HG03565 (cell line): ENCODE measurements around the gene HSD11B1L.

Source experiments
- ATAC-seq: cut with Tn5 transposase; IDR thresholded peaks from one replicate; pipeline ENCODE4 v1.9.1; 2021; ENCODE audit warnings: mild to moderate bottlenecking, moderate library complexity; ENCODE audit not compliant: unreplicated experiment

The HSD11B1L gene

GRCh38 chr19:5680437-5681368 lies at the start of gene HSD11B1L, which contains the start of gene MICOS13:
HSD11B1L (plus strand) TSS chr19:5681027; CDS start chr19:5684833, 3,806 bp downstream.
MICOS13 (minus strand) TSS chr19:5680516; CDS start chr19:5680486, 30 bp downstream.
- ATAC-seq: peak; percentile 71

DNA sequence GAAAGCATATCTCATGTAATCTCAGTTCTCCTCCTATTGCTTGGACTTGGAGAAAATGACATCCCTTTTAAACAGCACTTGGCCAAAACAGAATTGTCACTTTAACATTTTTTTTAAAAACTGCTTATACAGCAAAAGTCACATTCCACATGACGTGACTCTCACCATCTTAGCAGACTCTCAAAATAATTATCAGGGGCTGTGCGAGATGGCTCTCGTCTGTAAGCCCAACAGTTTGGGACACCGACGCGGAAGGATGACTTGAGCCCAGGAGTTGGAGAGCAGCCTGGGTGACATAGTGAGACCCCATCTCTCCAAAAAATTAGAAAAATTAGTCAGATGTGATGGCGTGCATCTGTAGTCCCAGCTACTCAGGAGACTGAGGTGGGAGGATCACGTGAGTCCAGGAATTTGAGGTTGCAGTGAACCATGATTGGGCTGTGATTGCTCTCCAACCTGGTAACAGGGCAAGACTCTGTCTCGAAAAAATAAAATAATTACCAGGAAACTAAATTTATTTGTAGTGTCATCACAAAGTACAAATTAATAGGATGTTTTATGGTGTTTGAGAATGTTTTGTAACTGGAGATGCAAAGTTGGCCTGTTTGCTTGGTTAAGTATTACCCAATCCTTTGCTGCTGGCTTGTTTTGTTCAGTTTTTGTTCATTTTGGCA lies 49.1 kb upstream of the HSD11B1L start:
- ATAC-seq: no peak

GRCh38 chr19:5632241-5632612 lies 48.6 kb upstream of the HSD11B1L start:
- ATAC-seq: no peak

DNA sequence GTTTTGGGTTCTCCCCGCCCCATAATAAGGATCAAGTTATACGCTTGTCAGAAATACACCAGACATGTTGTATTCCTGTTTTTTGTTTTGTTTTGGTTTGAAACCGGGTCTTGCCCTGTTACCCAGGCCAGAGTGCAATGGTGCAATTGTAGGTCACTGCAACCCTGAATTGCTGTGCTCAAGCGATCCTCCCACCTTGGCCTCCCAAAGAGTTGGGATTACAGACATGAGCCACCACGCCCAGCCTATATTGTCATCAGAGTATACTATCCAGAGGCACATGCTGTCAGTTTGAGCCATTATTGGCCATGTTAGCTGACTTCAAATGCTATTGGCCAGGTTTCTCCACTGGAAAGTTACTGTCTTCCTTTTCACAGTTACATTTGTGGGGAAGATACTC lies 48.2 kb upstream of the HSD11B1L start:
- no peak for ATAC-seq

- ATAC-seq: no peak
These were observed 45.4 kb upstream of the HSD11B1L start for GRCh38 chr19:5635427-5635826.

DNA sequence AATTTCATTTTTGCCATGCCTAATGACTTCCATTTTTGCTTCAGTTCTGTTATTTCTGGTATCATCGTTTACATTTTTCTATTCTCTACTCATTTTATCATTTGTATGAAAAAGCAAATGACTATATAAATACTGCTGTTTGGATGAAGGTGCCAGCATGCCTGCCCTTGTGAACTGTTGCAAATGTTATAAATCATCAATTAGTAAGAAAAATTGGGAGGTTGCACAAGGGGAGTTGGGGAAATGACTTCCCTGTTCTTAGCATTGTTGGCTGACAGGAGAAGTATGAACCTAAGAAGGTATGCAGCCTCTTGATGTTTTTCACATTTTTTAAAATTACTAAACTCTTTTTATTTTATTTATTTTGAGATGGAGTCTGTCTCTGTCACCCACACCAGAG lies 42.9 kb upstream of the HSD11B1L start:
- no peak for ATAC-seq

DNA sequence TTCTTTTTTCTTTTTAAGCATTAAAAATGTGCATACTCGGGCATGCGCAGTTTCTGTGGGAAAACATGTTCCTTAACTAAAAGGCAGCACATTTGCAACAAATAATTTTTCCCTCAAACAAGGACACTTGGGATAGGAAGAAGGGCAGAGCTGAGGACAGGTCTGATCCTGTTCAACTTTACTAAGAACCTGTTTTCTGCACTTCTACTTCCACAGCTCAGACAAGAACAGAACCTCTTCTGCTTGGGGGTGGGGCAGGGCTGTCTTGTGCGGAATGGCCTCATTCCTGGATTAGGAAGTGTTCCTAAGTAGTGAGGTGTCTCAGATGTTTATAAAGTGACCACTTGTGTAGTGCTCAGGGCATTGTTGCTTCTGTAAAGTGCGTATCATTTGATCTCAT lies 39.7 kb upstream of the HSD11B1L start:
- no peak for ATAC-seq

DNA sequence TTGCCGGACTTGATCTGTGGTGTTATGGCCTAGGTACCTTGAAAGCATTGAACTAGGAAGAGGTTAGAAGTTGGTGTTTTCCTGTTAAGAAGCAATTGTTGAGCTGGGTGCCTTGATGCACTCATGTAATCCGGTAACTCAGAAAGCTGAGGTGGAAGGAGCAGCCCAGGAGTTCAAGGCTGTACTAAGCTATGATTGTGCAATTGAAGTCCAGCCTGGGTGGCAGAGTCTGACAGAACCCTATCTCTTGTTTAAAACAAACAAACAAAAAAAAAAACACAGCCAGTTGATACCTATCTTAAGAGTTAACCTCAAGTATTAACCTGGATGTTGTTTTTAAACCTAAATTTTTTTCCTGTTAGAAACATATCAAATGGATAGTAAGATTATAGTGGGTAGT lies 38.6 kb upstream of the HSD11B1L start:
- ATAC-seq: no peak

DNA sequence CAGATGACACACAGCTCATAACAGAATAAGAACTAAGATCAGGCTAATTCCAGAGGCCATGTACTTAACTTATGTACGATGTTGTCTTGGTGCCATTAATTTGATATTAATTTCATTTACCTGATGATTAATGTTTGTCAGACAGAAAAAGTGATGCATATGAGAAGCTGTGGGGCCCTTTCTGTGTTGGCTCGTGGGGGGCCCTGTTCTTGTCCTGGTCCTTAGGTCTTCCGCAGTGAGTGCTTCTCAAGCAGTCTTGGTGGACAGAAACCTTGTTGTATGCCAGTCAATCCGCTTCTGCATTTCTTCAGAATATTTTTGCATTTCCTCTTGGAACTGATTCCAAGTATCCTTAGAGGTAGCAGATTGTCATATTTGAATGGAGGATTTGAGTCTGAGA lies 37.8 kb upstream of the HSD11B1L start:
- no peak for ATAC-seq

GRCh38 chr19:5644037-5644436 lies 36.8 kb upstream of the HSD11B1L start:
- no peak for ATAC-seq

GRCh38 chr19:5645409-5645808 lies 35.4 kb upstream of the HSD11B1L start:
- no peak for ATAC-seq

GRCh38 chr19:5646703-5647102 lies 34.1 kb upstream of the HSD11B1L start:
- ATAC-seq: no peak

DNA sequence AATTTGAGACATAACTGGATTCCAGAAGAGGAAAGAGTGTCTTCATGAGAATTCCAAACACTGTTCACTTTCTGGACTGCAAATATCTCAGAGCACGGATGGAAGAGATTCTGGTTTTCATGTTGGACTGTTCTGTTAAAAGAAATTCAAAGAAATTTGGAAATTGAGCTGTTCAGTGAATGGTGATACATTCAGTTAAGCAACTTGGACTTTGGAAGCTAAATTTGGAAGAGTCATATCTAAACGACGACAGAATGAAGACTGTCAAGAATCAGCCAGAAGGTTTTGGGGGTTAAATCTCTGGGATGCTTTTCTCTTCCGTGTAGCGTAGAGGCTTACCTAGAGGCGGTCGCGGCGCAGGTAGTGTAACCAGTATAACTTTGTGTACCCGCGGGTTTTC lies 32.4 kb upstream of the HSD11B1L start:
- no peak for ATAC-seq

DNA sequence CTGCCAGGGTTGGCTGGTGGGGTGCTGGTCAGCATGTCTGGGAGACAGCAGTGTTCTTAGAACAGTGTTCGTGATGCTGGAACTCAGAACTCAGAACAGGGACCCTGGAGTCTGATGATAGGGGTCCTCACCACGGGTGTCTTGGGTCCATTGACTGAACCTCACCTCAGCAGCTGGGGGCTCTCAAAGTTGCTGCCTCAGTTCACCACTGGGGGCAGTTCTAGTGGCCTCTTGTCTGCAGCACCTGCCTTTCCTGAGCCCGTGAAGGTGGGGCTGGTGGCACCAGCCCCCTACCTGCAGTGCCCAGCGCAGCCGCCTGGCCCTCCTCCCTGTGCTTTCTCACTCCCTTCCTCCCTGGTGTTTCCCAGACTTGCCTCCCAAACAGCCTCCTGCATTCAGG lies 29.5 kb upstream of the HSD11B1L start:
- ATAC-seq: no peak

GRCh38 chr19:5652261-5652660 lies 28.6 kb upstream of the HSD11B1L start:
- ATAC-seq: no peak

DNA sequence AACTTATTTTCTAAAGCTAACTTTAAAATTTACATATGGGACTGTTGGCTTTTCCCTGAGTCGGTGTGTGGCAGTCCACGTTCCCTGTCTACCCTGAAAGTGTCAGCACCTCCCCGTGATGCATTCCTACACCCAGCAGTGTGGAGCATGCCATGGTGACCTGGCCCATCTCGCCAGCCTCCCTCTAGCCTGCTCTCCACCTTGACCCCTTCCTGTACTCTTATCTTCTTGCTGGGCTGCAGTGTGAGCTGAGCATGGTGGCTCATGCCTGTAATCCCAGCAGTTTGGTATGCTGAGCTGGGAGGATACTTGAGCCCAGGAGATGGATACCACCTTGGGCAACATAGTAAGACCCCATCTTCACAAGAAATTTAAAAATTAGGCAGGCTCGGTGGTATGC lies 25.9 kb upstream of the HSD11B1L start:
- ATAC-seq: no peak

- no peak for ATAC-seq
These were observed 25.4 kb upstream of the HSD11B1L start for GRCh38 chr19:5655412-5655811.

GRCh38 chr19:5661483-5661882 lies 19.3 kb upstream of the HSD11B1L start:
- ATAC-seq: no peak

DNA sequence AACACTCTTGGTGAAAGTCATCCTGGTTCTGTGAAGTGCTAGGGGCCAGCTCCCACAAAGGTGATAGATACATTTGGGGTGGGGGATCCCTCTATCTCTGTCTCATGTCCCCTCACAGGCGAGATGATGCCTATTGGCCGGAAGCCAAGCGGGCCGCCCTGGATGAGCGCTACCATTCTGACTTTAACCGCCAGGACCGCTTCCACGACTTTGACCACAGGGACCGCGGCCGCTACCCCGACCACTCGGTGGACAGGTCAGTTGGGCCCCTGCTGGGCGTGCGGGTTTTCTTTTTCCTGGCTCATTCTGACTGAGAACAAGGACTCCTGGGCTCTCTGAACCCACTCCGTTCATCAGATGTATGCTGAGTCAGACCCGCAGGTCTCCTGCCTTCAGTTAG lies 16.9 kb upstream of the HSD11B1L start:
- no peak for ATAC-seq

DNA sequence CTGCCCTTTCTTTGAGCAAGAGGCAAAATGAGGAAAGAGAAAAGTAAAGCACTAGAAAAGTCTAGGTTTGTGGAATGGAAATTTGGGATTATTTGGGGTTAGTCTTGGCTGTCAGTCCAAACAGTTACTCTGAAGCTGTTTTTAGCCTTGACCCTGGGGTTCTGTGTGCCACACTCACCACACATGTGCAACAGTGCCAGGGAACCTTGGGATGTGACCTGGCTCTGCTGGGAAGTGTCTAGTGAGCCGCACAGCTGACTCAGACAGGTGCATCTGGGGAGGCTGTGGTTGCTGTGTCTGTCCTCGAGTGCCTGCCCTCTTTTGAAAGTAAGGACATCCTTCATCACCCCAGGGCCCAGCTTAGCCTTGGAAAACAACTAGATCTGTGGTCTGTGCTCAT lies 16.3 kb upstream of the HSD11B1L start:
- ATAC-seq: no peak

DNA sequence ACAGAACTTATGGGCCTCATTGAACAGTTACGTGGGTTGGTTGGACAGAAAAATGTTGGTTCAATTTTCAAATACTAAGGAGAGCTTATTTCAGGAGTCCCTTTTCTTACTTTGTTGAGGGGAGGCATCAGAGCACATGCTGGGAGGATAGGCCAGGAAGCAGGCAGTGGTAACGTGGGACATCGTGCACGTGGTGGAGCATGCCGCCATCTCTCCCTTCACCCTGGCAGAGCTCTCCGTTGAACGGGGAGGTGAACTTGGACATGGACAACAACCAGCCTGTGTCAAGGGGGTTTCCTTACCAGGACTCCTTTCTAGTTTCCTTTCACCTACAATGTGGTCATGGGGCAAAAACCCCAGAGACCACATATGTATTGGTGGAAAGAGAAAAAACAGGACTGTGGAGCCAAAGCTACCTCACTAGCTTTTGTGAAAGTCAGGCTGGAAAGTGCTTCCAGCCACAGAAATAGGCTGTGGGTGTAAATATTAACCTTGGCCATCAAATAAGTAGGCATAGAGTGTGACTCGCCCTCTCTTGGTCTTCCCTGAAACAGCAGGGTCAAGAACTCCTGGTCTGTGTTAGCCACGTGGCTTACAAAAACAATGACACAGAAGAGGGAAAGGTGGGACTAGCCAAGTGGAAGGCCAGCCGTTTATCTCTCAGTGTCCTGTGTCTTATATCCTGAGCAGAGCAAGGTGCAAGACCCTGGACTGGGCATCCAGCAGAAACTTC lies 14.9 kb upstream of the HSD11B1L start:
- no peak for ATAC-seq
